Panc1 (cell line): ENCODE measurements around the gene GPN3. TPM values are rescaled to one million over a fixed set of nuclear protein-coding genes. Genes with fewer than 3 reads are reported as not detected.

ENCODE experiments used
- ATAC-seq: fragments of 200-7000 bp; cut with Tn5 transposase; 2 replicates; pipeline ENCODE4 v1.9.1; 2020; ENCODE audit warnings: mild to moderate bottlenecking, moderate library complexity
- BruUV-seq: library from RNA; stranded (reverse); fragments of 400-500 nt; replicated peaks from 2 replicates; lab custom pipeline; 2021; lab: Mats Ljungman, UMichigan
- CTCF ChIA-PET: fragments of 300-600 bp; sonication (Branson Sonifier 250); formaldehyde crosslinking; loops from one replicate; lab custom pipeline; 2022; ENCODE audit warnings: antibody characterized with exemption; lab: Charles Lee
- POLR2A ChIA-PET: fragments of 300-600 bp; sonication (Branson Sonifier 250); formaldehyde crosslinking; loops from one replicate; lab custom pipeline; 2022; ENCODE audit warnings: antibody characterized with exemption; lab: Charles Lee
- DNase-seq: peaks from one replicate; pipeline ENCODE4 v3.0.0-alpha.2; 2010; ENCODE audit warnings: low read depth, low spot score
- H3K27ac ChIP-seq: 2 replicates; pipeline ENCODE4 v1.5.1; 2011; ENCODE audit warnings: mild to moderate bottlenecking, low read length, inconsistent platforms
- H3K27me3 ChIP-seq: fragments of 200-500 bp; sonication (Bioruptor generic); 2 replicates; pipeline ENCODE4 v1.6.0; 2014; ENCODE audit warnings: low read length, inconsistent platforms; ENCODE audit not compliant: control insufficient read depth, insufficient read depth
- H3K36me3 ChIP-seq: fragments of 200-500 bp; sonication (Bioruptor generic); 2 replicates; pipeline ENCODE4 v1.5.1; 2014; ENCODE audit warnings: inconsistent platforms, mild to moderate bottlenecking, low read length, moderate library complexity; ENCODE audit not compliant: control insufficient read depth, insufficient read depth
- H3K4me1 ChIP-seq: 2 replicates; pipeline ENCODE4 v1.5.1; 2011; ENCODE audit warnings: inconsistent platforms, mild to moderate bottlenecking, low read length, moderate library complexity; ENCODE audit not compliant: control insufficient read depth, insufficient read depth
- H3K4me3 ChIP-seq, 2 experiments: 2 replicates each; pipeline ENCODE4 v1.5.1; 2011 to 2012; ENCODE audit warnings: low read depth in 2 of 2, low read length in 2 of 2, mild to moderate bottlenecking in 2 of 2, inconsistent platforms in 1 of 2, moderate library complexity in 1 of 2
- H3K9me3 ChIP-seq: fragments of 200-500 bp; sonication (Bioruptor generic); 2 replicates; pipeline ENCODE4 v1.5.1; 2014; ENCODE audit warnings: low read depth, mild to moderate bottlenecking, inconsistent platforms, low read length, moderate library complexity; ENCODE audit not compliant: control insufficient read depth, insufficient read depth
- POLR2AphosphoS5 ChIP-seq: IDR thresholded peaks from 2 replicates; pipeline ENCODE4 v1.6.1; 2012; ENCODE audit warnings: mild to moderate bottlenecking, low read depth, low read length, moderate library complexity
- SIN3A ChIP-seq: IDR thresholded peaks from 2 replicates; pipeline ENCODE4 v1.6.1; 2012; ENCODE audit warnings: low read depth, mild to moderate bottlenecking, low read length, moderate library complexity, borderline replicate concordance; ENCODE audit not compliant: insufficient read depth
- TCF7L2 ChIP-seq: IDR thresholded peaks from 2 replicates; pipeline ENCODE4 v1.6.1; 2011; ENCODE audit warnings: mild to moderate bottlenecking, low read depth, low read length, inconsistent platforms
- in situ Hi-C: cut with HindIII; loops from 2 replicates; pipeline ENCODE4 v1.10.0; 2016; ENCODE audit warnings: low sequenced_read_pairs, low pct_unique_long_range_greater_than_20kb
- intact Hi-C: fragments of 100-400 bp; cut with micrococcal nuclease; formaldehyde crosslinking; loops from one replicate; pipeline ENCODE4 v1.10.0; 2022; ENCODE audit not compliant: unreplicated experiment
- total RNA-seq: library from RNA; stranded (reverse); gene quantifications from one replicate; pipeline ENCODE4 v1.2.1, GENCODE V29; 2021; ENCODE audit not compliant: unreplicated experiment
- TF ChIP-seq, protein P1 (sequence below), 2 experiments: IDR thresholded peaks; 2 replicates each; pipeline ENCODE4 v1.6.1; 2011 to 2012; ENCODE audit warnings: low read depth in 2 of 2, control low read depth in 1 of 2, low read length in 1 of 2, mild to moderate bottlenecking in 1 of 2, moderate library complexity in 1 of 2; ENCODE audit not compliant: insufficient read depth in 1 of 2
- TF ChIP-seq, protein P2 (sequence below): fragments of 450-650 bp; IDR thresholded peaks from 2 replicates; pipeline ENCODE4 v1.5.1; 2017; ENCODE audit warnings: mild to moderate bottlenecking

The GPN3 gene
- total RNA-seq, 1 experiment from 2014 or later = 39.0 TPM

DNA sequence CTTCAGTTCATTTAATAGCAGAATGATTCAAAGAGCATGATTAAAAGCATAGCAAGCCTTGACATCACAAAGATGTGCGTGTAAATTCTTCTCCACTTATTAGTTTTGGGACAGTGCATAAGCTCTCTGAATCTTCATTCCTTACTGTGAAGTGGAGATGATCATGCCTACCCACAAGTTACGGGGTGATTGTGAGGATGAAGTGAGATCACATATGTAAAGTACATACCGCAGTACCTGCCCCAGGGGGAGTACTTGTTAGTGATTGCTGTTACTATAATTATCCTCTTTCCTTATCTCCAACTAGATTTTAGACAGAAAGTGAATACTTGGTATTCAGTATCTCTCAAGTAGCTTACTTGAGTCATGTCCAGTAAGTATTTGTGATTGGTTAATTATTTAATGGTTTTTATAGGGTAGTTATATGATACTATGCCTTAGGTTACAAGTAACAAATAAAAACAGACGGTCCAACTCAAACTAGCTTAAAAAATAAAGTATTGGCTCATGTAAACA is 40.1 kb upstream of the GPN3 start:
- DNase-seq (no peak), ATAC-seq (no peak)
- H3K4me1 ChIP-seq = no peaks in the 10 kb centered on the region
- POLR2A ChIA-PET = no interaction called here
- H3K27ac ChIP-seq = no peak overlapping the region
- no peaks in the 10 kb centered on the region for H3K36me3 ChIP-seq
- no peak overlapping the region for H3K4me3 ChIP-seq
- CTCF ChIA-PET = no interaction called here
- no peaks in the 10 kb centered on the region for H3K9me3 ChIP-seq
- H3K27me3 ChIP-seq = no peaks in the 10 kb centered on the region
- BruUV-seq = no TSS peak
- intact Hi-C loops = no loop called here
- in situ Hi-C loops = no loop called here
- TF ChIP-seq TCF7L2 (no peak), POLR2AphosphoS5 (no peak), SIN3A (no peak)
- TF ChIP-seq, protein P1, sequence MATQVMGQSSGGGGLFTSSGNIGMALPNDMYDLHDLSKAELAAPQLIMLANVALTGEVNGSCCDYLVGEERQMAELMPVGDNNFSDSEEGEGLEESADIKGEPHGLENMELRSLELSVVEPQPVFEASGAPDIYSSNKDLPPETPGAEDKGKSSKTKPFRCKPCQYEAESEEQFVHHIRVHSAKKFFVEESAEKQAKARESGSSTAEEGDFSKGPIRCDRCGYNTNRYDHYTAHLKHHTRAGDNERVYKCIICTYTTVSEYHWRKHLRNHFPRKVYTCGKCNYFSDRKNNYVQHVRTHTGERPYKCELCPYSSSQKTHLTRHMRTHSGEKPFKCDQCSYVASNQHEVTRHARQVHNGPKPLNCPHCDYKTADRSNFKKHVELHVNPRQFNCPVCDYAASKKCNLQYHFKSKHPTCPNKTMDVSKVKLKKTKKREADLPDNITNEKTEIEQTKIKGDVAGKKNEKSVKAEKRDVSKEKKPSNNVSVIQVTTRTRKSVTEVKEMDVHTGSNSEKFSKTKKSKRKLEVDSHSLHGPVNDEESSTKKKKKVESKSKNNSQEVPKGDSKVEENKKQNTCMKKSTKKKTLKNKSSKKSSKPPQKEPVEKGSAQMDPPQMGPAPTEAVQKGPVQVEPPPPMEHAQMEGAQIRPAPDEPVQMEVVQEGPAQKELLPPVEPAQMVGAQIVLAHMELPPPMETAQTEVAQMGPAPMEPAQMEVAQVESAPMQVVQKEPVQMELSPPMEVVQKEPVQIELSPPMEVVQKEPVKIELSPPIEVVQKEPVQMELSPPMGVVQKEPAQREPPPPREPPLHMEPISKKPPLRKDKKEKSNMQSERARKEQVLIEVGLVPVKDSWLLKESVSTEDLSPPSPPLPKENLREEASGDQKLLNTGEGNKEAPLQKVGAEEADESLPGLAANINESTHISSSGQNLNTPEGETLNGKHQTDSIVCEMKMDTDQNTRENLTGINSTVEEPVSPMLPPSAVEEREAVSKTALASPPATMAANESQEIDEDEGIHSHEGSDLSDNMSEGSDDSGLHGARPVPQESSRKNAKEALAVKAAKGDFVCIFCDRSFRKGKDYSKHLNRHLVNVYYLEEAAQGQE (IDR thresholded peaks at IDR 0.05; ENCODE audit: insufficient read depth in 1 of 2, low read depth in 2 of 2, low read length in 1 of 2) = no peak
- TF ChIP-seq, protein P2, sequence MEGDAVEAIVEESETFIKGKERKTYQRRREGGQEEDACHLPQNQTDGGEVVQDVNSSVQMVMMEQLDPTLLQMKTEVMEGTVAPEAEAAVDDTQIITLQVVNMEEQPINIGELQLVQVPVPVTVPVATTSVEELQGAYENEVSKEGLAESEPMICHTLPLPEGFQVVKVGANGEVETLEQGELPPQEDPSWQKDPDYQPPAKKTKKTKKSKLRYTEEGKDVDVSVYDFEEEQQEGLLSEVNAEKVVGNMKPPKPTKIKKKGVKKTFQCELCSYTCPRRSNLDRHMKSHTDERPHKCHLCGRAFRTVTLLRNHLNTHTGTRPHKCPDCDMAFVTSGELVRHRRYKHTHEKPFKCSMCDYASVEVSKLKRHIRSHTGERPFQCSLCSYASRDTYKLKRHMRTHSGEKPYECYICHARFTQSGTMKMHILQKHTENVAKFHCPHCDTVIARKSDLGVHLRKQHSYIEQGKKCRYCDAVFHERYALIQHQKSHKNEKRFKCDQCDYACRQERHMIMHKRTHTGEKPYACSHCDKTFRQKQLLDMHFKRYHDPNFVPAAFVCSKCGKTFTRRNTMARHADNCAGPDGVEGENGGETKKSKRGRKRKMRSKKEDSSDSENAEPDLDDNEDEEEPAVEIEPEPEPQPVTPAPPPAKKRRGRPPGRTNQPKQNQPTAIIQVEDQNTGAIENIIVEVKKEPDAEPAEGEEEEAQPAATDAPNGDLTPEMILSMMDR = no peak

DNA sequence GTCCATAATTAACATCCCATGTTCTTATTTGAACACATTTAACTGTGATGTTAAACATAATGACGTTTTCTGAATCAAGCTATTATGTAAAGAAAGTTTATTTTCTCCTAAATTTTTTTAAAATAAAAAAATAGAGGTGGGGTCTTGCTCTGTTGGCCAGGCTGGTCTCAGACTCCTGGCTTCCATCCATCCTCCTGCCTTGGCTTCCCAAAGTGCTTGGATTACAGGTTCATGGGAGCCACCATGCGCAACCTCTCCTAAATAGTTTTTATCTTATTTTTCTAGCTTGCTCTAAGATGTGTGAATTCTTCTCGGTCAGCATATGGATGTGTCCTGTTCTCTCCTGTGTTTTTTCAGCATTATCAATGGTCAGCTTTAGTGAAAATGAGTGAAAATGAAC is 37.3 kb upstream of the GPN3 start:
- CTCF ChIA-PET = no interaction called here

More for the DNA sequence above, 37.3 kb upstream of the GPN3 start:
- intact Hi-C loops = no loop called here
- POLR2A ChIA-PET = no interaction called here
- H3K36me3 ChIP-seq = no peaks in the 10 kb centered on the region; the same call in 1 of the 2 replicates
- no peak overlapping the region for H3K27ac ChIP-seq
- no peaks in the 10 kb centered on the region for H3K9me3 ChIP-seq
- BruUV-seq = no TSS peak
- DNase-seq = no peak
- TF ChIP-seq POLR2AphosphoS5 (no peak), TCF7L2 (no peak), SIN3A (no peak)
- TF ChIP-seq, protein P2 = no peak
- TF ChIP-seq, protein P1 (IDR thresholded peaks at IDR 0.05; ENCODE audit: insufficient read depth in 1 of 2, low read depth in 2 of 2, low read length in 1 of 2) = no peak
- in situ Hi-C loops = no loop called here
- H3K27me3 ChIP-seq = no peaks in the 10 kb centered on the region
- H3K4me1 ChIP-seq = peaks cover 2% of the 10 kb centered on the region; the same call in 1 of the 2 replicates
- ATAC-seq = no peak
- H3K4me3 ChIP-seq = no peak overlapping the region
